Measurements from ENCODE around the gene CPA5.

- TF ChIP-seq ATF3 (IDR thresholded peaks at IDR 0.05; ENCODE audit: insufficient read depth, low read depth, low read length): no peak
- TF ChIP-seq POLR2AphosphoS5 (IDR thresholded peaks at IDR 0.05; ENCODE audit: low read depth, low read length): no peak
- no peak for TF ChIP-seq CTCF (IDR thresholded peaks at IDR 0.05; ENCODE audit: control extremely low read depth in 1 of 3, insufficient read depth in 1 of 3, low read depth in 1 of 3, low read length in 3 of 3)
- no peak for TF ChIP-seq EP300 (IDR thresholded peaks at IDR 0.05; ENCODE audit: borderline replicate concordance in 1 of 2, low read depth in 2 of 2, low read length in 2 of 2)
- TF ChIP-seq ATF2 (IDR thresholded peaks at IDR 0.05; ENCODE audit: low read length): no peak
- TF ChIP-seq NRF1 (IDR thresholded peaks at IDR 0.05; ENCODE audit: low read depth, low read length): no peak
- TF ChIP-seq TAF1 (IDR thresholded peaks at IDR 0.05; ENCODE audit: low read depth, low read length): no peak
- TF ChIP-seq ZNF274 (IDR thresholded peaks at IDR 0.05; ENCODE audit: borderline replicate concordance, extremely low read depth, low read length): no peak
These were observed 14.9 kb upstream of the CPA5 start for GRCh38 chr7:130329681-130330080.

Data from H1 (cell line).